ENCODE data around the gene NANOG. TPM values are rescaled to one million over a fixed set of nuclear protein-coding genes. Genes with fewer than 3 reads are reported as not detected.
"Not testable (repeated sequence)": the region's sequence is repeated elsewhere in the genome, so short reads cannot be mapped to it uniquely, and the experiment has no call there.

The NANOG gene
- not detected for total RNA-seq

- not testable (repeated sequence) for DNase-seq
Observed at GRCh38 chr12:7788884-7789528, at the start of gene NANOG. Gene NANOG, plus strand, starts transcription at chr12:7789402. Its CDS starts 213 bp downstream, at chr12:7789615.

- no peak for DNase-seq
Observed at GRCh38 chr12:7747246-7747645, 42.0 kb upstream of the NANOG start, which contains the start of gene CLEC4C. Gene CLEC4C, minus strand, starts transcription at chr12:7747375. Its CDS starts 27 bp downstream, at chr12:7747348.

GRCh38 chr12:7748852-7749251 is 40.4 kb upstream of the NANOG start:
- DNase-seq: no peak

- no peak for DNase-seq
Observed at GRCh38 chr12:7749442-7749841, 39.8 kb upstream of the NANOG start.

GRCh38 chr12:7750350-7750749 is 38.9 kb upstream of the NANOG start:
- DNase-seq: no peak

GRCh38 chr12:7751394-7751793 is 37.8 kb upstream of the NANOG start:
- DNase-seq: no peak

GRCh38 chr12:7751941-7752922 is 37.0 kb upstream of the NANOG start:
- not testable (repeated sequence) for DNase-seq

GRCh38 chr12:7755668-7756067 is 33.5 kb upstream of the NANOG start:
- not testable (repeated sequence) for DNase-seq

- DNase-seq: no peak
Observed at GRCh38 chr12:7756993-7757392, 32.2 kb upstream of the NANOG start.

- DNase-seq: no peak
Observed at GRCh38 chr12:7758766-7759140, 30.4 kb upstream of the NANOG start.

GRCh38 chr12:7769999-7770398 is 19.2 kb upstream of the NANOG start:
- no peak for DNase-seq

- DNase-seq: no peak
Observed at GRCh38 chr12:7781274-7781673, 7.9 kb upstream of the NANOG start.

- no peak for DNase-seq
Observed at GRCh38 chr12:7782055-7782454, 7.1 kb upstream of the NANOG start.

- DNase-seq: not testable (repeated sequence)
Observed at GRCh38 chr12:7783433-7783832, 5.8 kb upstream of the NANOG start.

GRCh38 chr12:7784701-7785100 is 4.5 kb upstream of the NANOG start:
- DNase-seq: no peak

GRCh38 chr12:7787574-7788293 is 1.5 kb upstream of the NANOG start:
- no peak for DNase-seq

GRCh38 chr12:7788294-7788660 is 925 bp upstream of the NANOG start:
- no peak for DNase-seq

- no peak for DNase-seq
Observed at GRCh38 chr12:7793211-7793610, 4.0 kb downstream of the NANOG start.

GRCh38 chr12:7797269-7797668 is 8.1 kb downstream of the NANOG start:
- DNase-seq: not testable (repeated sequence)

- DNase-seq: no peak
Observed at GRCh38 chr12:7797698-7798398, 8.6 kb downstream of the NANOG start.

GRCh38 chr12:7798750-7799308 is 9.6 kb downstream of the NANOG start:
- not testable (repeated sequence) for DNase-seq

GRCh38 chr12:7801460-7801859 is 12.3 kb downstream of the NANOG start:
- no peak for DNase-seq

All from occipital lobe (tissue), 2 donors.